Skin epidermis (tissue), 12 donors: Measurements from ENCODE around the gene CDC6.

Experiments
- H3K27ac ChIP-seq, 21 experiments: fragments of 200-600 bp; sonication (generic) in 11 of 21; one replicate each; pipeline ENCODE4 v1.5.0; 2020; ENCODE audit warnings: mild to moderate bottlenecking in 3 of 21, inconsistent platforms in 2 of 21, moderate library complexity in 2 of 21
- H3K4me3 ChIP-seq, 7 experiments: fragments of 200-600 bp; sonication (generic) in 2 of 7; one replicate each; pipeline ENCODE4 v1.5.0; 2020; ENCODE audit warnings: inconsistent platforms in 2 of 7, mild to moderate bottlenecking in 2 of 7, moderate library complexity in 1 of 7

CDC6 gene

GRCh38 chr17:40287494-40288369 is at the start of gene CDC6:
CDC6 (plus strand) TSS chr17:40287879; CDS start chr17:40289421, 1,542 bp downstream.
- Histone ChIP-seq H3K27ac (peak within 1 kb of the TSS in 5 of 21 experiments; percentile 2 to 42 (median 6)), H3K4me3 (peak within 1 kb of the TSS; percentile 36 to 60 (median 52))

GRCh38 chr17:40241252-40241834 is 46.3 kb upstream of the CDC6 start:
- peak overlapping the region in 5 of 21 experiments; percentile 19 to 58 (median 43) for H3K27ac ChIP-seq
- H3K4me3 ChIP-seq = no peak overlapping the region

GRCh38 chr17:40242774-40243173 is 44.9 kb upstream of the CDC6 start:
- peak overlapping the region in 1 of 21 experiments; percentile 10 for H3K27ac ChIP-seq
- no peak overlapping the region for H3K4me3 ChIP-seq

- no peak overlapping the region for H3K4me3 ChIP-seq
- peak overlapping the region in 12 of 21 experiments; percentile 13 to 62 (median 38) for H3K27ac ChIP-seq
Observed at GRCh38 chr17:40243761-40244160, 43.9 kb upstream of the CDC6 start.

GRCh38 chr17:40244255-40244654 is 43.4 kb upstream of the CDC6 start:
- H3K27ac ChIP-seq = peak overlapping the region in 12 of 21 experiments; percentile 8 to 60 (median 33)
- no peak overlapping the region for H3K4me3 ChIP-seq

- H3K27ac ChIP-seq = no peak overlapping the region
Observed at GRCh38 chr17:40247926-40248495, 39.7 kb upstream of the CDC6 start.

GRCh38 chr17:40248507-40248906 is 39.2 kb upstream of the CDC6 start:
- H3K4me3 ChIP-seq = no peak overlapping the region
- H3K27ac ChIP-seq = no peak overlapping the region

More at GRCh38 chr17:40247926-40248495, 39.7 kb upstream of the CDC6 start:
- no peak overlapping the region for H3K4me3 ChIP-seq

- Histone ChIP-seq H3K4me3 (no peak overlapping the region), H3K27ac (peak overlapping the region in 9 of 21 experiments; percentile 7 to 72 (median 43))
Observed at GRCh38 chr17:40251576-40251975, 36.1 kb upstream of the CDC6 start.

GRCh38 chr17:40253565-40253964 is 34.1 kb upstream of the CDC6 start:
- no peak overlapping the region for H3K27ac ChIP-seq
- H3K4me3 ChIP-seq = no peak overlapping the region

GRCh38 chr17:40259505-40259904 is 28.2 kb upstream of the CDC6 start:
- Histone ChIP-seq H3K27ac (no peak overlapping the region), H3K4me3 (no peak overlapping the region)

- Histone ChIP-seq H3K27ac (no peak overlapping the region), H3K4me3 (no peak overlapping the region)
Observed at GRCh38 chr17:40260528-40260927, 27.2 kb upstream of the CDC6 start.

GRCh38 chr17:40264458-40265185 is 23.1 kb upstream of the CDC6 start:
- H3K4me3 ChIP-seq = no peak overlapping the region
- no peak overlapping the region for H3K27ac ChIP-seq

- Histone ChIP-seq H3K27ac (no peak overlapping the region), H3K4me3 (no peak overlapping the region)
Observed at GRCh38 chr17:40265337-40265736, 22.3 kb upstream of the CDC6 start.

GRCh38 chr17:40266882-40267281 is 20.8 kb upstream of the CDC6 start:
- Histone ChIP-seq H3K27ac (no peak overlapping the region), H3K4me3 (no peak overlapping the region)

GRCh38 chr17:40268141-40268712 is 19.5 kb upstream of the CDC6 start:
- Histone ChIP-seq H3K27ac (no peak overlapping the region), H3K4me3 (no peak overlapping the region)

GRCh38 chr17:40278414-40278813 is 9.3 kb upstream of the CDC6 start:
- Histone ChIP-seq H3K4me3 (no peak overlapping the region), H3K27ac (no peak overlapping the region)

- H3K27ac ChIP-seq = no peak overlapping the region
- no peak overlapping the region for H3K4me3 ChIP-seq
Observed at GRCh38 chr17:40279402-40279801, 8.3 kb upstream of the CDC6 start.

- no peak overlapping the region for H3K4me3 ChIP-seq
- H3K27ac ChIP-seq = no peak overlapping the region
Observed at GRCh38 chr17:40281663-40282062, 6.0 kb upstream of the CDC6 start.

GRCh38 chr17:40283662-40284061 is 4.0 kb upstream of the CDC6 start:
- peak overlapping the region in 17 of 21 experiments; percentile 10 to 81 (median 61) for H3K27ac ChIP-seq
- no peak overlapping the region for H3K4me3 ChIP-seq
